Measurements from ENCODE around the gene SNX30.

GRCh38 chr9:112894699-112895098 is 144.1 kb downstream of the SNX30 start:
- TF ChIP-seq, protein P1, sequence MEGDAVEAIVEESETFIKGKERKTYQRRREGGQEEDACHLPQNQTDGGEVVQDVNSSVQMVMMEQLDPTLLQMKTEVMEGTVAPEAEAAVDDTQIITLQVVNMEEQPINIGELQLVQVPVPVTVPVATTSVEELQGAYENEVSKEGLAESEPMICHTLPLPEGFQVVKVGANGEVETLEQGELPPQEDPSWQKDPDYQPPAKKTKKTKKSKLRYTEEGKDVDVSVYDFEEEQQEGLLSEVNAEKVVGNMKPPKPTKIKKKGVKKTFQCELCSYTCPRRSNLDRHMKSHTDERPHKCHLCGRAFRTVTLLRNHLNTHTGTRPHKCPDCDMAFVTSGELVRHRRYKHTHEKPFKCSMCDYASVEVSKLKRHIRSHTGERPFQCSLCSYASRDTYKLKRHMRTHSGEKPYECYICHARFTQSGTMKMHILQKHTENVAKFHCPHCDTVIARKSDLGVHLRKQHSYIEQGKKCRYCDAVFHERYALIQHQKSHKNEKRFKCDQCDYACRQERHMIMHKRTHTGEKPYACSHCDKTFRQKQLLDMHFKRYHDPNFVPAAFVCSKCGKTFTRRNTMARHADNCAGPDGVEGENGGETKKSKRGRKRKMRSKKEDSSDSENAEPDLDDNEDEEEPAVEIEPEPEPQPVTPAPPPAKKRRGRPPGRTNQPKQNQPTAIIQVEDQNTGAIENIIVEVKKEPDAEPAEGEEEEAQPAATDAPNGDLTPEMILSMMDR (IDR thresholded peaks at IDR 0.05) = no peak
- no peak for TF ChIP-seq POLR2A (IDR thresholded peaks at IDR 0.05)
